Measurements from ENCODE around the gene DNAH5.

DNAH5 gene

DNA sequence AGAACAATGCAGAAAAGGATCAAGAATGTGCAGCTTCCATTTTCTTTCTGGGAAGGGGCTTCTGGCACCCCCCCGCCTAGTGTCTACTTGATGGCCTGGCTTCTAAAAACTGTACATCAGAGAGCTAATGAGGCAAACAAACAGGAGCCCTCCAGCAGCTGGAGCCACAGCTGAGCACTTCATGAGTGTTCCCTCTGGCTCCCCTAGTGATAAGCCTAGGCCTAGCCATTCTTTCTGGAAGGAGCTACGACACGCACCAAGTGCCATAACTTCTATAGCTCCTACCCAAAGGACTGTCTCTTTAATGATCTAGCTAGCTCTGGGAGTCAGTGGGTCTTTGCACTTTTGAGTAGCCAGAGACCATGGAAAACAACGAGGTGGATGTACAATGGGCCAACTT, 66.1 kb downstream of the DNAH5 start:
- intact Hi-C loops (cut with DNase I; ENCODE audit: low total_unique reads): no loop called here
- Histone ChIP-seq H3K4me3 (no peak overlapping the region), H3K27ac (no peak overlapping the region), H3K36me3 (no peaks in the 10 kb centered on the region), H3K4me1 (no peaks in the 10 kb centered on the region), H3K27me3 (no peaks in the 10 kb centered on the region), H3K9me3 (peaks cover 0 to 12% (median 3%) of the 10 kb centered on the region in 3 donors)
- TF ChIP-seq CTCF (IDR thresholded peaks at IDR 0.05): no peak
- DNase-seq: no peak

GRCh38 chr5:13866792-13867191, 77.7 kb downstream of the DNAH5 start:
- intact Hi-C loops (cut with DNase I; ENCODE audit: low total_unique reads): no loop called here
- Histone ChIP-seq H3K27ac (no peak overlapping the region), H3K27me3 (no peaks in the 10 kb centered on the region), H3K9me3 (no peaks in the 10 kb centered on the region), H3K4me3 (no peak overlapping the region), H3K4me1 (no peaks in the 10 kb centered on the region), H3K36me3 (no peaks in the 10 kb centered on the region)
- no peak for DNase-seq
- no peak for TF ChIP-seq CTCF (IDR thresholded peaks at IDR 0.05)

- no peak for DNase-seq
- Histone ChIP-seq H3K27ac (no peak overlapping the region), H3K4me3 (no peak overlapping the region), H3K27me3 (no peaks in the 10 kb centered on the region), H3K4me1 (no peaks in the 10 kb centered on the region), H3K36me3 (no peaks in the 10 kb centered on the region), H3K9me3 (no peaks in the 10 kb centered on the region)
- intact Hi-C loops (cut with DNase I; ENCODE audit: low total_unique reads): no loop called here
- TF ChIP-seq CTCF (IDR thresholded peaks at IDR 0.05): no peak
These were observed 79.2 kb downstream of the DNAH5 start for GRCh38 chr5:13865312-13865711.

- Histone ChIP-seq H3K9me3 (peaks cover 0 to 8% (median 0%) of the 10 kb centered on the region in 3 donors), H3K27me3 (no peaks in the 10 kb centered on the region), H3K4me1 (no peaks in the 10 kb centered on the region), H3K27ac (no peak overlapping the region), H3K36me3 (no peaks in the 10 kb centered on the region), H3K4me3 (no peak overlapping the region)
- TF ChIP-seq CTCF (IDR thresholded peaks at IDR 0.05): no peak
- no peak for DNase-seq
- intact Hi-C loops (cut with DNase I; ENCODE audit: low total_unique reads): no loop called here
These were observed 84.3 kb downstream of the DNAH5 start for GRCh38 chr5:13860146-13860545.

DNA sequence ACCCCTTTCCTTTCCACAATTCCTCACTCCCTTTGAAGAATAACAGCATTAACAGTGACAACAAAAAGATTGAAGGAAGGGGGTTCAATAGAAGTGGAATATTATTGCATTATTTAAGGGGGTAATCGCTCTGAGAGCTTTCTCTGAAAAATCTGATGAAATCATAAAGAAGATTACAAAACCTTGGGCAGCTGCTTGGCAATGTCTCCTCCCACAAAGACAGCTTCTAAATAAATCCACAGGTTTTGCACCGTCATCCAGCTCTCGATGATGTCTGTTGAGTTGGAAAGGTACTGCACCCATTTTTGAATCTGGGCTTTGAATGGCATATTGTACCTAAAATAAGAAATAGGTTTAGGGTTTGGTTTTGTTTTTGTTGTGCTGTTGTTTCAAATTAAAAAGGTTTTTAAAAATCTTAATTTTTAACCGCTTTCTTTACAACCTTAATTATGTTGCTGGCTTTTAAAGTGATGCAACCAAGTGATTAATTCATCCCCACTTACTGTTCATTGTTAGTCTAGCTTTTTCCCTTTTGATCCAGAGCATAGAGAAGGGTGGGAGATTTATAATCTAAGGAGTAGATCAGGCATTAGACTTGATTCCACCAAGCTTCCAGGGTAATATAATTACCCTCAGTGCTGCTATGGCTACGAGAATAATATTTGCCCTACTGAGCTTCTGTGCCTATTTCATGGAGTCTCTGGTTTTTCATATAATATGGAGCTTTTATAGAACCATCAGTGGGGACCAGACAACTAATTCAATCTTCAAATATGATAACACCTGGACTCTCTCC, 85.0 kb downstream of the DNAH5 start:
- no peaks in the 10 kb centered on the region for H3K36me3 ChIP-seq
- no peak overlapping the region for H3K27ac ChIP-seq
- H3K4me3 ChIP-seq: no peak overlapping the region
- no peaks in the 10 kb centered on the region for H3K4me1 ChIP-seq
- DNase-seq: no peak
- intact Hi-C loops (cut with DNase I; ENCODE audit: low total_unique reads): no loop called here
- no peaks in the 10 kb centered on the region for H3K27me3 ChIP-seq
- no peak for TF ChIP-seq CTCF (IDR thresholded peaks at IDR 0.05)
- H3K9me3 ChIP-seq: peaks cover 0 to 8% (median 0%) of the 10 kb centered on the region in 3 donors

All from tibial artery (tissue), 4 donors.